ENCODE measurements around the gene CNTN1. TPM values are rescaled to one million over a fixed set of nuclear protein-coding genes. Genes with fewer than 3 reads are reported as not detected.

Gene CNTN1
- total and polyA plus RNA-seq, 2 of the 4 experiments (the other 2 are of a cell fraction): 0.10 to 0.18 TPM

DNA sequence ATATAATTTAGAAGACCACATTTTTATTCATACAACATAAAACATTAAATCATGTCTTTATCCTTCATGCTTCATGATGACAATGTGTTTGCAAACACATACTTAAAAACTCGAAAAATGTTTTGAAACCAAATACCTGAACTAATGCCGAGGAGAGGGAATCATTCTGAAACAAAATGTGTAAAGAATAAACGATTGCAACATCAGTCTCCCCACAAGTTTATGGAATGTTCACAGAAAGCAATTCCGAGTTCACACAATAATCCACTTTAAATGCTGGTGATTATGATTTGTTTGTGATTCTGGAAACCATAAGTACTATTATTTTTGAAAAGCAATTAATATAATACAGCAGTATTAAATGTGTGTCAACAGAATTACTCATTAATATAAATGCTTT is 411.4 kb downstream of the CNTN1 start:
- DNase-seq (no peak), ATAC-seq (ENCODE audit: low read depth) (no peak)
- dilution Hi-C loops (cut with HindIII; ENCODE audit: low sequenced_read_pairs, unreplicated experiment) (no loop called here), intact Hi-C loops (cut with micrococcal nuclease) (no loop called here), in situ Hi-C loops (cut with MboI; ENCODE audit: low sequenced_read_pairs) (no loop called here)
- no peaks in the 10 kb centered on the region for H3K9me3 ChIP-seq (ENCODE audit: control insufficient read depth, insufficient read depth, low read length)
- ChIA-PET POLR2A (ENCODE audit: unreplicated experiment) (no interaction called here), CTCF (no interaction called here)
- no peak overlapping the region for H3K14ac ChIP-seq (replicated peaks; ENCODE audit: low read depth, low read length)
- no peaks in the 10 kb centered on the region for H3K36me3 ChIP-seq (ENCODE audit: control insufficient read depth, insufficient read depth, low read length)
- H2BK5ac ChIP-seq (ENCODE audit: low read depth, low read length, poor library complexity, severe bottlenecking): no peak overlapping the region
- no peak overlapping the region for H3K56ac ChIP-seq (ENCODE audit: extremely low read depth, insufficient read depth, low read length)
- no peak overlapping the region for H3K23ac ChIP-seq (ENCODE audit: low read depth, low read length)
- H3K4me3 ChIP-seq (ENCODE audit: insufficient read depth, low read depth, low read length): no peak overlapping the region
- no peak overlapping the region for H4K91ac ChIP-seq (ENCODE audit: insufficient read depth, low read depth, low read length)
- no peak overlapping the region for H3K4me2 ChIP-seq (ENCODE audit: low read depth, low read length)
- no peak overlapping the region for H2BK20ac ChIP-seq (ENCODE audit: low read depth, low read length)
- no peak overlapping the region for H3K18ac ChIP-seq (ENCODE audit: low read depth, low read length)
- no peak overlapping the region for H4K5ac ChIP-seq (ENCODE audit: low read depth, low read length)
- no peak overlapping the region for H2BK15ac ChIP-seq (ENCODE audit: low read depth, low read length)
- H4K20me1 ChIP-seq (ENCODE audit: insufficient read depth, low read length): no peaks in the 10 kb centered on the region
- H4K8ac ChIP-seq (ENCODE audit: low read depth in 2 of 2, low read length in 2 of 2): no peak overlapping the region
- no peak for TF ChIP-seq CHD1 (IDR thresholded peaks at IDR 0.05; ENCODE audit: low read depth, low read length)
- peak; percentile 51; the same call in 1 of the 2 replicates for TF ChIP-seq CEBPB (IDR thresholded peaks at IDR 0.05; ENCODE audit: low read depth, low read length)
- H3K9ac ChIP-seq (ENCODE audit: low read depth, low read length): no peak overlapping the region
- no peak overlapping the region for H2BK120ac ChIP-seq (ENCODE audit: low read depth, low read length)
- no peak overlapping the region for H2AK9ac ChIP-seq (replicated peaks; ENCODE audit: low read depth, low read length, poor library complexity)
- no peaks in the 10 kb centered on the region; the same call in 1 of the 2 replicates for H3K27me3 ChIP-seq (ENCODE audit: control insufficient read depth, insufficient read depth, low read length)
- H2AFZ ChIP-seq (replicated peaks; ENCODE audit: low read length, poor library complexity): no peak overlapping the region
- no TSS peak for BruUV-seq (replicated peaks)
- H3K27ac ChIP-seq (ENCODE audit: insufficient read depth, low read length): no peak overlapping the region
- no peaks in the 10 kb centered on the region for H3K9me1 ChIP-seq (ENCODE audit: insufficient read depth, low read length)
- H3K79me1 ChIP-seq (ENCODE audit: low read depth in 1 of 2, low read length in 2 of 2): no peaks in the 10 kb centered on the region
- no peak overlapping the region for H2AK5ac ChIP-seq (ENCODE audit: low read depth, low read length)
- WGBS, 2 experiments (ENCODE audit: extremely low coverage in 2 of 2, insufficient read length in 1 of 2): no CpG with 5 or more reads among the region's 4 CpGs
- H3K4ac ChIP-seq (ENCODE audit: low read depth, low read length): no peak overlapping the region
- H3K4me1 ChIP-seq (ENCODE audit: control insufficient read depth, insufficient read depth, low read length): no peaks in the 10 kb centered on the region

Data from IMR-90 (cell line).